GM03348 (cell line): Measurements from ENCODE around the gene DUSP2.

Experiments
- DNase-seq: peaks from one replicate; pipeline ENCODE4 v3.0.0; 2012; ENCODE audit warnings: low spot score

The DUSP2 gene

GRCh38 chr2:96145036-96145847 is at the start of gene DUSP2:
Gene DUSP2 (minus strand): TSS chr2:96145440. CDS start chr2:96145354, 86 bp downstream.
- peak; percentile 92 for DNase-seq

GRCh38 chr2:96191937-96192670 is 46.9 kb upstream of the DUSP2 start:
- no peak for DNase-seq

GRCh38 chr2:96188821-96189526 is 43.7 kb upstream of the DUSP2 start:
- DNase-seq: no peak

GRCh38 chr2:96186562-96186961 is 41.3 kb upstream of the DUSP2 start:
- DNase-seq: no peak

- no peak for DNase-seq
These were observed 40.3 kb upstream of the DUSP2 start for GRCh38 chr2:96185516-96185915.

- no peak for DNase-seq
These were observed 39.7 kb upstream of the DUSP2 start for GRCh38 chr2:96184989-96185388.

- DNase-seq: no peak
These were observed 38.9 kb upstream of the DUSP2 start for GRCh38 chr2:96184188-96184587.

GRCh38 chr2:96181529-96181928 is 36.3 kb upstream of the DUSP2 start:
- no peak for DNase-seq

GRCh38 chr2:96180521-96180920 is 35.3 kb upstream of the DUSP2 start:
- no peak for DNase-seq

- no peak for DNase-seq
These were observed 34.8 kb upstream of the DUSP2 start for GRCh38 chr2:96180002-96180401.

- no peak for DNase-seq
These were observed 31.4 kb upstream of the DUSP2 start for GRCh38 chr2:96176661-96177060.

GRCh38 chr2:96175951-96176350 is 30.7 kb upstream of the DUSP2 start:
- DNase-seq: peak; percentile 71

GRCh38 chr2:96174251-96175144 is 29.3 kb upstream of the DUSP2 start:
- DNase-seq: peak; percentile 88

GRCh38 chr2:96171831-96172230 is 26.6 kb upstream of the DUSP2 start:
- DNase-seq: no peak

- no peak for DNase-seq
These were observed 25.4 kb upstream of the DUSP2 start for GRCh38 chr2:96170626-96171025.

- DNase-seq: no peak
These were observed 24.7 kb upstream of the DUSP2 start for GRCh38 chr2:96169868-96170507.

GRCh38 chr2:96167407-96168013 is 22.3 kb upstream of the DUSP2 start:
- DNase-seq: peak; percentile 4

GRCh38 chr2:96164459-96165184 is 19.4 kb upstream of the DUSP2 start:
- DNase-seq: no peak

- DNase-seq: peak; percentile 4
These were observed 18.7 kb upstream of the DUSP2 start for GRCh38 chr2:96163768-96164429.

- DNase-seq: no peak
These were observed 18.2 kb upstream of the DUSP2 start for GRCh38 chr2:96163415-96163767.
